Left ventricle myocardium inferior (tissue), 1 donor: Measurements from ENCODE around the gene C1orf167. TPM values are rescaled to one million over a fixed set of nuclear protein-coding genes. Genes with fewer than 3 reads are reported as not detected.

ENCODE experiments used
- DNase-seq: peaks from one replicate; pipeline ENCODE4 v3.0.0-alpha.2; 2020
- H3K27ac ChIP-seq: fragments of 200-600 bp; replicated peaks from 2 replicates; pipeline ENCODE4 v1.8.0; 2021
- H3K27me3 ChIP-seq: fragments of 200-600 bp; 2 replicates; pipeline ENCODE4 v1.8.0; 2021; ENCODE audit warnings: low read depth
- H3K36me3 ChIP-seq: fragments of 200-600 bp; 2 replicates; pipeline ENCODE4 v1.8.0; 2021
- H3K4me1 ChIP-seq: fragments of 200-600 bp; 2 replicates; pipeline ENCODE4 v1.8.0; 2021
- H3K4me3 ChIP-seq: fragments of 200-600 bp; 2 replicates; pipeline ENCODE4 v1.8.0; 2021; ENCODE audit warnings: mild to moderate bottlenecking, moderate library complexity
- H3K9me3 ChIP-seq: fragments of 200-600 bp; replicated peaks from 2 replicates; pipeline ENCODE4 v1.8.0; 2021
- CTCF ChIP-seq: fragments of 200-600 bp; IDR thresholded peaks from 2 replicates; pipeline ENCODE4 v1.8.0; 2021; ENCODE audit warnings: antibody characterized with exemption, mild to moderate bottlenecking, borderline replicate concordance
- intact Hi-C: fragments of 100-400 bp; cut with micrococcal nuclease; formaldehyde crosslinking; loops from one replicate; pipeline ENCODE4 v1.11.0; 2022
- total RNA-seq: library from RNA; stranded (reverse); fragmentation: NEBNext Ultra II Directional; extraction: Animal tissue kit (Norgen Biotek cat#: 25700); gene quantifications from one replicate; pipeline ENCODE4 v1.2.1, GENCODE V29; 2021
- donor health status: DM: no; HTN: yes; CAD: no; lungs with severe emphysema.

The C1orf167 gene
- total RNA-seq, 1 donor from 2014 or later = 2.5 TPM

GRCh38 chr1:11770011-11770410 lies 8.0 kb downstream of the C1orf167 start:
- Histone ChIP-seq H3K4me3 (no peak overlapping the region), H3K27ac (no peak overlapping the region), H3K9me3 (no peaks in the 10 kb centered on the region), H3K36me3 (no peaks in the 10 kb centered on the region), H3K27me3 (no peaks in the 10 kb centered on the region), H3K4me1 (peaks cover 9% of the 10 kb centered on the region)
- TF ChIP-seq CTCF = no peak
- intact Hi-C loops = no loop called here
- DNase-seq = no peak

- intact Hi-C loops = no loop called here
- DNase-seq = no peak
- H3K4me1 ChIP-seq = peaks cover 9% of the 10 kb centered on the region
- TF ChIP-seq CTCF = no peak
- no peaks in the 10 kb centered on the region for H3K36me3 ChIP-seq
- no peak overlapping the region for H3K27ac ChIP-seq
- no peaks in the 10 kb centered on the region for H3K9me3 ChIP-seq
- no peaks in the 10 kb centered on the region for H3K27me3 ChIP-seq
- H3K4me3 ChIP-seq = no peak overlapping the region
Observed at GRCh38 chr1:11771481-11772043, 9.6 kb downstream of the C1orf167 start.

- no peaks in the 10 kb centered on the region for H3K27me3 ChIP-seq
- H3K4me1 ChIP-seq = peaks cover 9% of the 10 kb centered on the region
- H3K36me3 ChIP-seq = no peaks in the 10 kb centered on the region
- no peak for DNase-seq
- no peak overlapping the region for H3K27ac ChIP-seq
- TF ChIP-seq CTCF = no peak
- intact Hi-C loops = no loop called here
- H3K9me3 ChIP-seq = no peaks in the 10 kb centered on the region
- H3K4me3 ChIP-seq = no peak overlapping the region
Observed at GRCh38 chr1:11772458-11772857, 10.5 kb downstream of the C1orf167 start.

GRCh38 chr1:11774753-11775152 lies 12.8 kb downstream of the C1orf167 start:
- DNase-seq = no peak
- intact Hi-C loops = no loop called here
- no peaks in the 10 kb centered on the region for H3K36me3 ChIP-seq

GRCh38 chr1:11777658-11778322 lies 15.8 kb downstream of the C1orf167 start:
- DNase-seq = no peak
- H3K4me1 ChIP-seq = no peaks in the 10 kb centered on the region
- intact Hi-C loops = no loop called here

More at GRCh38 chr1:11774753-11775152, 12.8 kb downstream of the C1orf167 start:
- H3K4me1 ChIP-seq = no peaks in the 10 kb centered on the region
- no peak for TF ChIP-seq CTCF
- no peaks in the 10 kb centered on the region for H3K27me3 ChIP-seq
- H3K27ac ChIP-seq = no peak overlapping the region
- no peak overlapping the region for H3K4me3 ChIP-seq
- no peaks in the 10 kb centered on the region for H3K9me3 ChIP-seq

More at GRCh38 chr1:11777658-11778322, 15.8 kb downstream of the C1orf167 start:
- H3K4me3 ChIP-seq = no peak overlapping the region
- no peaks in the 10 kb centered on the region for H3K9me3 ChIP-seq
- no peaks in the 10 kb centered on the region for H3K27me3 ChIP-seq
- TF ChIP-seq CTCF = no peak
- no peaks in the 10 kb centered on the region for H3K36me3 ChIP-seq
- H3K27ac ChIP-seq = no peak overlapping the region
